Activated CD8-positive, alpha-beta memory T cell treated with anti-CD3 and anti-CD28 coated beads for 48 hours (primary cell): Measurements from ENCODE around the gene KRTAP12-1.
"Not testable (repeated sequence)": the region's sequence is repeated elsewhere in the genome, so short reads cannot be mapped to it uniquely, and the experiment has no call there.

Source experiments
- DNase-seq, 3 experiments: peaks; one replicate each; pipeline ENCODE4 v3.0.0-alpha.2; 2020; ENCODE audit warnings: low read depth in 2 of 3, low spot score in 2 of 3

Gene KRTAP12-1

DNA sequence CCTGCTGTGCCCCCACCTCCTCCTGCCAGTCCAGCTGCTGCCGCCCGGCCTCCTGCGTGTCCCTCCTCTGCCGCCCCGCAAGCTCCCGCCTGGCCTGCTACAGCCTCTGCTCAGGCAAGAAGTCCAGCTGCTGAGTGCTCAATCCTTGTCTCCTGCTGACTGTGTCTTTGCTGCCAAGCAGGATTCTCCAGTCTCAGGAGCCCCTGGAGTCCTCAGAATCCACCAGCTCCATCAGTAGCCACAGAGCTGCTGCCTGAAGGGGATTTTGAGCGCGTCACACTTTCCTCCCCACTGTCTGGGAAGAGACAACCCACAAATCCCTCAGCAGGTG is 34.8 kb downstream of the KRTAP12-1 start:
- DNase-seq = no peak

- not testable (repeated sequence) for DNase-seq
These were observed 35.4 kb downstream of the KRTAP12-1 start, which contains the start of gene KRTAP10-11 for GRCh38 chr21:44646366-44647221. KRTAP10-11 (plus strand) TSS chr21:44646414; CDS start chr21:44646459, 45 bp downstream.

- no peak for DNase-seq
These were observed 37.1 kb downstream of the KRTAP12-1 start for GRCh38 chr21:44644878-44645277.

- DNase-seq = no peak
These were observed 38.1 kb downstream of the KRTAP12-1 start for GRCh38 chr21:44643741-44644310.

DNA sequence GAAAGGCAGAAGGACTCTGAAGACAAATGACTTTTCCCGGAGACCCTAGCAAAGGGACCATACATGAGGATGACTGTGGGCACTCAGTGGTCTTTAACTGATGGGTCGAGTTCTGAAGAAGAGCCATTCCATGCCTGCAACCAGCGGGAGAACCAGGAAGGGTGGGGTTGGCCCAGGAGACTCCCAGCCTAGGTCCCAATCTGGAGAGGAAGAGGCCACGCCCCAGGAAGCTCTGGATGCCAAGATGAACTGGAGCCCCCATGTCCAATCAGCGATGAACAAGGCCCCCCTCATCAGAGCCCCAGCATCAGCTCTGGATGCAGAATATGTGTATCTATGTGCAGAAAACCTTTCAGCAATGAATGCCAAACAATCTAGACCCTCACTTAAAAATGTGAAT is 41.2 kb downstream of the KRTAP12-1 start:
- DNase-seq = no peak

DNA sequence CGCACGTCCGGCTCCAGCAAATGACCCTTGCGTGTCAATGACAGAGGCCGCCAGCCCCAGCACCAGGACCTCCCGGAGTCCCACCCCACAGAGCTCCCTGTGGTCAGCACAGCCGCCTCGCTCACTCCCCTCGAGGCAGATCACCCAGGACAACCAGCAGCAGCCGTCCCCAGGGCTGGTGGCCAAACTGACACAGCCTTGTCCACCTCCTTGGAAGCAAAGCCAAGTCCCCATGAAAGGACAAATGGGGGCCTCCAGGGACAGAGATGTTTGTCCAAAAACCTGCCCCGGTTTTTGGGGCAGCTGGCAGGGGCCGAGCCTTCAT is 42.7 kb downstream of the KRTAP12-1 start:
- no peak for DNase-seq

DNA sequence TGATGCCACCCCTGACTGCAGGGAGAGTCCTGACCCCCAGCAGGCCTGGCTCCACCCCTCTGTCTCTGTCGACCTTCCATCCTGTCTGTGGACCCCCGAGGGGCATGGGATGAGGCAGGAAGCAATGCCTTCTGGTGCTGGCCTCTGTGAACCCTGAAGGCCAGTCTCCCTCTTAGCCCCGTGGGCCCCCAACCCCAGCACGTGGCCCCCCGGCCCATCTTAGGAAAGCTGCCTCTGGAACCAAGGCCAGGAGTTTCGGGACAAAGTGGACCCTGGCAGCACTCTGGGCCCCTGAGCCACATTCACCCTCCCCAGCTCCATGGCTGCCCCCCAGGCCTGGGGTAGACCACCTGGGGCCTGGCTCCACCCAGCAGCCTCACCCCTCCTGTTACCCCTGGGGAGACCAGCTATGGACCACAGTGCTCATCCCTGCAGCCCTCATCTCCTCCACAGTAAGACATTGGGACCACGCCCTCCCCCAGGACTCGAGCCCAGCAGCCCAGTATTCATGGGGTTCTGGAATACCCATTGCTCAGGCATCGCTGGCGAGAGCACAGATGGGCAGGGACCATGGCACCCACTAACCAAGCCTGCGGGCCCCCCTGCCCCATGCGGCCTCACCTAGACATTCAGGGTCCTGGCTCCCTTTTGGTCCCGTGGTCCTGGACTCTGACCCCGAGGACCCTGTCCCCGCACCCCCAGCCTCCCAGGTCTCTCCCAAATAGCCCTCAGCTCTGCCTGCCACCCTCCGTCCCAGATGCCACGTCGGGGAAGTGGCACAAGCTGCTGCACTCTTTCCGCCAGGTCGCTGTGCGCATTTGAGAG is 43.2 kb downstream of the KRTAP12-1 start:
- not testable (repeated sequence) for DNase-seq

DNA sequence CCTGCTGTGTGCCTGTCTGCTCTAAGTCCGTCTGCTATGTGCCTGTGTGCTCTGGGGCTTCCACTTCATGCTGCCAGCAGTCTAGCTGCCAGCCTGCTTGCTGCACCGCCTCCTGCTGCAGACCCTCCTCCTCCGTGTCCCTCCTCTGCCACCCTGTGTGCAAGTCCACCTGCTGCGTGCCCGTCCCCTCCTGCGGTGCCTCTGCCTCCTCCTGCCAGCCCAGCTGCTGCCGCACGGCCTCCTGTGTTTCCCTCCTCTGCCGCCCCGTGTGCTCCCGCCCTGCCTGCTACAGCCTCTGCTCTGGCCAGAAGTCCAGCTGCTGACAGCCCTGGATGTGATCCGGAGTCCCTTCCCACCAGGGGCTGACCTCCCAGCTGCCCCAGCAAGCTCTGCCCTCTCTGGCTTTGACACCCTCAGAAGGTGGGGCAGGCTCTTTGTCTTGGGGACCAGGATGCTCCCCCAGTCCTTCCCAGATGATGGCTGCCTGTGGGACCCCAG is 44.1 kb downstream of the KRTAP12-1 start:
- not testable (repeated sequence) for DNase-seq

DNA sequence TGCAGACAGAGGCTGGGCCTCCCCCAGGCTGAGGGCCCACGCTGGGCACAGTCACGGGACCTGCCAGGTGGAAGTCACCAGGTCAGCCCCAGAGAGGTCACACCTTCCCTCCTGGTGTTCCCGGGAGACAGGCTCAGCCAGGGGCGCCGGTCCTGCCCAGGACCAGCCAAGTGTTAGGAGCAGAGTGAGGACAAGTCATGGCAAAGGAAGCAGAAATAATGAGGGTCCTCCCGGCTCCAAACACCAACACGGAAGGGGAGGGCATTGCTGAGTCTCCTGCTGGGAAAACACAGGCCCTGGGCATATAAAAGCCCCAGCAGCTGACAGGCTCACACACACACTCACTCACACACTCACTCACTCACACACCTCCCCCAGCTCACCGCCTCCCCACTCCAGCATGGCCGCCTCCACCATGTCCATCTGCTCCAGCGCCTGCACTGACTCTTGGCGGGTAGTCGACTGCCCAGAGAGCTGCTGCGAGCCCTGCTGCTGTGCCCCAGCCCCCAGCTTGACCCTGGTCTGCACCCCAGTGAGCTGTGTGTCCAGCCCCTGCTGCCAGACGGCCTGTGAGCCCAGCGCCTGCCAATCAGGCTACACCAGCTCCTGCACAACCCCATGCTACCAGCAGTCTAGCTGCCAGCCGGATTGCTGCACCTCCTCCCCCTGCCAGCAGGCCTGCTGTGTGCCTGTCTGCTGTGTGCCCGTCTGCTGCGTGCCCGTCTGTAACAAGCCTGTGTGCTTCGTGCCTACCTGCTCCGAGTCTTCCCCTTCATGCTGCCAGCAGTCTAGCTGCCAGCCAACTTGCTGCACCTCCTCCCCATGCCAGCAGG is 44.7 kb downstream of the KRTAP12-1 start, which contains the start of gene KRTAP10-10:
KRTAP10-10 (plus strand) TSS at position 339 of the 833 bp plus-strand sequence; CDS start at position 401, 62 bp downstream.
- DNase-seq = no peak

DNA sequence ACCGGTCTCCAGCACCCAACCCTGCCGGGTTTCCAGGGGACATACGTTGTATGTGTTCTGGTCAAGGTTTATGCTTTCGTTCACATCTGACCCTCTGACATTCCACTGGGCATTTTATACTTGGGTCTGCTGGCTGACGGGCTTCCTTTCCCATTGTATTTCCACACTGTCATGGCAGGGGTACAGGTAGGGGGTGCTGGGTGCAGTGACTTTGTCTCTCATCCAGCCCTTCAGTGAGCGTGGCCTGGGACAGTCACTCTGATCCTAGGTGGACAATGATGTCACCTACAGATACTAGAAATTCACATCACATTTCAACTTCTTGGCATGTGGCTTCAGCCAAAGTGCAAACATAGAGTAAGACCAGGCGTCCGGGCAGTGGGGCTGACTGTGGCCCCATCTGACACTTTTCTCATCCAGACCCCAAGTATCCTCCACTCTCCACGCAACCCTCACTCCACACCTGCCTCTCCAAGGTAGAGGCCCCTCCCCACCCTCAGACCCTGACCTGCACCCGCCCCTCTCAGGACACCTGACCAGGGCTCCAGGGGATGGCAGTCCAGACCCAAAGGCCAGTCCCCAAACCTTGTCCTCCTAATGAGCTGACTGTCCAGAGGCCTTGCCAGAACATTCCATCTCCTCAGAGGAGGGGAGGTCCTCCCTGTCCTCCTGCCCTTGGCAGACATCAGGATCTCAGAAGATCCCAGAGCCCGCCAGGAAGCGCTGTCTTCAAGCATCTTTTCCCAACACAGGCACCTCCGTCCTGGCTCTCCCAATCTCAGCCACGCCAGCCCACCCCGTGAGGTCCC is 45.5 kb downstream of the KRTAP12-1 start:
- no peak for DNase-seq

DNA sequence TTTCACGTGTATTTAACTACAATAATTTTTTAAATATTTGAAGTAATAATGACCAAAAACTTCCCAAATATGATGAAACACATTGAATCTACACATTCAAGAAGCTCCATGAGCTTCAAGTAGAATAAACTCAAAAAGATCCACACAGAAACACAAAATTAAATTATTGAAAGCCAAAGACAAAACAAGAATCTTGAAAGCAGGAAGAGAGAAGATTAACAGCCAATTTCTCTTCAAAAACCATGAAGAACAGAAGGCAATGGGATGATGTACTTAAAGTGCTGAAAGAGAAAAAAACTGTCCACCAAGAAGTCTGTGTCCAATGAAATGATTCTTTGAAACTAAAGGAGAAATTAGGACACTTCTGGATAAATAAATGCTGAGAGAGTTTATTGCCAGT is 49.9 kb downstream of the KRTAP12-1 start:
- DNase-seq = no peak
